Keratinocyte (primary cell): Measurements from ENCODE around the gene AAMP. TPM values are rescaled to one million over a fixed set of nuclear protein-coding genes. Genes with fewer than 3 reads are reported as not detected.

ENCODE experiments used
- DNase-seq: peaks from one replicate; pipeline ENCODE4 v3.0.0-alpha.2; 2011; ENCODE audit warnings: low read depth, missing footprints, low spot score
- FAIRE-seq: peaks from 2 replicates; lab custom pipeline; 2011; peaks lifted over from hg19 to GRCh38; lab: Jason Lieb, UNC
- H2AFZ ChIP-seq: 2 replicates; pipeline ENCODE4 v1.6.0; 2012; ENCODE audit warnings: low read length, control low read depth, inconsistent platforms; ENCODE audit not compliant: control insufficient read depth
- H3K27ac ChIP-seq: 2 replicates; pipeline ENCODE4 v1.5.1; 2011; ENCODE audit warnings: low read length; ENCODE audit not compliant: control insufficient read depth, insufficient read depth
- H3K27me3 ChIP-seq: 3 replicates; pipeline ENCODE4 v1.6.0; 2011; ENCODE audit warnings: low read length; ENCODE audit not compliant: control insufficient read depth, insufficient read depth; ENCODE audit errors: extremely low read depth
- H3K36me3 ChIP-seq, 2 experiments: 2 replicates in 1 of 2; 3 replicates in 1 of 2; pipeline ENCODE4 v1.5.1; 2011; ENCODE audit warnings: low read length in 2 of 2, mild to moderate bottlenecking in 1 of 2; ENCODE audit not compliant: control insufficient read depth in 2 of 2, insufficient read depth in 2 of 2; ENCODE audit errors: extremely low read depth in 1 of 2
- H3K4me1 ChIP-seq: 3 replicates; pipeline ENCODE4 v1.5.1; 2011; ENCODE audit warnings: low read length; ENCODE audit not compliant: control insufficient read depth, insufficient read depth; ENCODE audit errors: extremely low read depth
- H3K4me2 ChIP-seq: 3 replicates; pipeline ENCODE4 v1.6.0; 2011; ENCODE audit warnings: low read depth, low read length; ENCODE audit not compliant: control insufficient read depth, insufficient read depth; ENCODE audit errors: extremely low read depth
- H3K4me3 ChIP-seq, 3 experiments: fragments of 200-600 bp in 1 of 3; sonication (generic) in 1 of 3; 2 replicates in 2 of 3; 3 replicates in 1 of 3; pipeline ENCODE4 v1.5.1; 2011 to 2016; ENCODE audit warnings: low read length in 3 of 3, mild to moderate bottlenecking in 3 of 3, control low read depth in 2 of 3, inconsistent platforms in 1 of 3, low read depth in 1 of 3, mixed read lengths in 1 of 3, mixed run types in 1 of 3, moderate library complexity in 1 of 3; ENCODE audit not compliant: control insufficient read depth in 2 of 3, insufficient read depth in 2 of 3; ENCODE audit errors: extremely low read depth in 1 of 3
- H3K79me2 ChIP-seq: 2 replicates; pipeline ENCODE4 v1.6.0; 2012; ENCODE audit warnings: low read length; ENCODE audit not compliant: control insufficient read depth, insufficient read depth
- H3K9ac ChIP-seq: 3 replicates; pipeline ENCODE4 v1.6.0; 2011; ENCODE audit warnings: low read length; ENCODE audit not compliant: control insufficient read depth, insufficient read depth; ENCODE audit errors: extremely low read depth
- H3K9me1 ChIP-seq: 3 replicates; pipeline ENCODE4 v1.6.0; 2011; ENCODE audit warnings: low read length; ENCODE audit not compliant: control insufficient read depth, insufficient read depth; ENCODE audit errors: extremely low read depth
- H3K9me3 ChIP-seq: 2 replicates; pipeline ENCODE4 v1.5.1; 2012; ENCODE audit warnings: low read depth, low read length; ENCODE audit not compliant: control insufficient read depth
- H4K20me1 ChIP-seq: 3 replicates; pipeline ENCODE4 v1.6.0; 2011; ENCODE audit warnings: low read length; ENCODE audit not compliant: control insufficient read depth, insufficient read depth; ENCODE audit errors: extremely low read depth
- EZH2 ChIP-seq: IDR thresholded peaks from one replicate; pipeline ENCODE4 v1.6.1; 2012; ENCODE audit warnings: inconsistent platforms, mild to moderate bottlenecking, low read length, moderate library complexity
- dilution Hi-C: fragments of 300-500 bp; cut with MboI; formaldehyde crosslinking; loops from one replicate; pipeline ENCODE4 v1.7.0; 2020; ENCODE audit warnings: low sequenced_read_pairs; ENCODE audit not compliant: extremely low pct_ligation_motif_present
- polyA plus RNA-seq, 5 experiments: library from polyadenylated mRNA; depleted of rRNA in 3 of 5; stranded (reverse) in 3 of 5; stranded (forward) in 1 of 5; unstranded in 1 of 5; fragments of >200 nt; gene quantifications; 1 replicate in 1 of 5; 2 replicates in 3 of 5; 3 replicates in 1 of 5; pipeline versions ENCODE4 v1.2.1 to v1.2.3, GENCODE V29; 2011 to 2012; ENCODE audit warnings: missing spikeins in 2 of 5, low read depth in 1 of 5, low replicate concordance in 1 of 5
- TF ChIP-seq, protein P1 (sequence below), 3 experiments: IDR thresholded peaks in 1 of 3; conservative IDR thresholded peaks in 1 of 3; optimal IDR thresholded peaks in 1 of 3; 2 replicates in 2 of 3; 3 replicates in 1 of 3; pipeline versions ENCODE3 to v1.5.1; 2011; ENCODE audit warnings: low read length in 3 of 3, mild to moderate bottlenecking in 3 of 3, moderate library complexity in 2 of 3, control low read depth in 1 of 3, inconsistent platforms in 1 of 3; ENCODE audit not compliant: insufficient read depth in 2 of 3; ENCODE audit errors: extremely low read depth in 1 of 3

Gene AAMP
- polyA plus RNA-seq, 1 donor (not counting 4 experiments of a cell fraction or from before 2014, with no cell fraction given) = 78.4 TPM

DNA sequence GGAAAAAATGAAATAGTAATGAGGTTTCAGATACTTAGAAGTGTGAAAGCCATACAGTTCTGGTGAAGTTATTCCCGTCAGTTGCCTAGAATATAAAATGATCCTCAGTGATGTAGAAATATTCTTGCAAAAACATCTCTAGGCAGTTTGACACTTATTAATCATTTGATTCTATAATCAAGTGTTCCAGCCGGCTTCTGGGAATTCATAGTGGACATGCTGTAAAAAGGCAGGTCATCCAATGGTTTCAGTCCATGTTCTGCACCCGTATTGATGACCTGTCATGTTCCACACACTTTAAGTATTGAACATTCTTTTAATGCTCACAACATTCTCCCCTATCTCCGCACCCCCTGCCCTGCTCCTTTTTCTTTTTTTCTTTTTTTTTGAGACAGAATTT lies 33.1 kb downstream of the AAMP start:
- H2AFZ ChIP-seq = no peak overlapping the region
- H3K4me1 ChIP-seq = no peaks in the 10 kb centered on the region
- H3K9me3 ChIP-seq = no peaks in the 10 kb centered on the region
- dilution Hi-C loops = no loop called here
- TF ChIP-seq, protein P1, sequence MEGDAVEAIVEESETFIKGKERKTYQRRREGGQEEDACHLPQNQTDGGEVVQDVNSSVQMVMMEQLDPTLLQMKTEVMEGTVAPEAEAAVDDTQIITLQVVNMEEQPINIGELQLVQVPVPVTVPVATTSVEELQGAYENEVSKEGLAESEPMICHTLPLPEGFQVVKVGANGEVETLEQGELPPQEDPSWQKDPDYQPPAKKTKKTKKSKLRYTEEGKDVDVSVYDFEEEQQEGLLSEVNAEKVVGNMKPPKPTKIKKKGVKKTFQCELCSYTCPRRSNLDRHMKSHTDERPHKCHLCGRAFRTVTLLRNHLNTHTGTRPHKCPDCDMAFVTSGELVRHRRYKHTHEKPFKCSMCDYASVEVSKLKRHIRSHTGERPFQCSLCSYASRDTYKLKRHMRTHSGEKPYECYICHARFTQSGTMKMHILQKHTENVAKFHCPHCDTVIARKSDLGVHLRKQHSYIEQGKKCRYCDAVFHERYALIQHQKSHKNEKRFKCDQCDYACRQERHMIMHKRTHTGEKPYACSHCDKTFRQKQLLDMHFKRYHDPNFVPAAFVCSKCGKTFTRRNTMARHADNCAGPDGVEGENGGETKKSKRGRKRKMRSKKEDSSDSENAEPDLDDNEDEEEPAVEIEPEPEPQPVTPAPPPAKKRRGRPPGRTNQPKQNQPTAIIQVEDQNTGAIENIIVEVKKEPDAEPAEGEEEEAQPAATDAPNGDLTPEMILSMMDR (optimal IDR thresholded peaks at IDR 0.05 in 1 of 3, IDR thresholded peaks at IDR 0.05 in 1 of 3, conservative IDR thresholded peaks at IDR 0.05 in 1 of 3; ENCODE audit: extremely low read depth in 1 of 3, insufficient read depth in 2 of 3, low read length in 3 of 3) = no peak
- no peak for TF ChIP-seq EZH2
- no peak overlapping the region for H3K27ac ChIP-seq
- peaks cover 64% of the 10 kb centered on the region for H3K79me2 ChIP-seq
- H3K27me3 ChIP-seq = no peaks in the 10 kb centered on the region
- H3K4me3 ChIP-seq = no peak overlapping the region
- H3K9ac ChIP-seq = no peak overlapping the region
- FAIRE-seq (no peak), DNase-seq (no peak)
- peaks cover 40 to 51% of the 10 kb centered on the region in 2 experiments for H3K36me3 ChIP-seq
- peaks cover 8% of the 10 kb centered on the region for H4K20me1 ChIP-seq
- no peak overlapping the region for H3K4me2 ChIP-seq
- H3K9me1 ChIP-seq = no peaks in the 10 kb centered on the region

DNA sequence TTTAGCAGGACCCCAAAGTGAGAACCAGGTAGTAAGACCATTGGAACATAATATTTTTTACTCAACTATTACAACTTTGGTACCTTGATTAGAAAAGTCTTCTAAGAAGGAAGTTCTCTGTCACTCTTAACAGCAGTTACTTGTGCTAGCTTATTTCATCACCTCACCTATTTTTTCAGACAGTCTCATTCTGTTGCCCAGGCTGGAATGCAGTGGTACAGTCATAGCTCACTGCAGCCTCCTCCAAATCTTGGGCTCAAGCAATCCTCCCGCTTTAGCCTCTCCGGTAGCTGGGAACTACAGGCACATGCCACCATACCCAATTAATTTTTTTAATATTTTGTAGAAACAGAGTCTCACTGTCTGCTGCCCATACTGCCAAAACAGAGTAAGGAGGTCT lies 34.9 kb downstream of the AAMP start:
- peaks cover 39 to 62% of the 10 kb centered on the region in 2 experiments for H3K36me3 ChIP-seq
- no peaks in the 10 kb centered on the region for H3K9me3 ChIP-seq
- no peak overlapping the region for H3K4me2 ChIP-seq
- dilution Hi-C loops = no loop called here
- H3K79me2 ChIP-seq = peaks cover 68% of the 10 kb centered on the region
- no peak overlapping the region for H3K9ac ChIP-seq
- H3K27ac ChIP-seq = no peak overlapping the region
- H2AFZ ChIP-seq = no peak overlapping the region
- no peak for TF ChIP-seq EZH2
- TF ChIP-seq, protein P1 (optimal IDR thresholded peaks at IDR 0.05 in 1 of 3, IDR thresholded peaks at IDR 0.05 in 1 of 3, conservative IDR thresholded peaks at IDR 0.05 in 1 of 3; ENCODE audit: extremely low read depth in 1 of 3, insufficient read depth in 2 of 3, low read length in 3 of 3) = no peak
- FAIRE-seq (no peak), DNase-seq (no peak)
- H4K20me1 ChIP-seq = peaks cover 23% of the 10 kb centered on the region
- H3K4me1 ChIP-seq = peaks cover 7% of the 10 kb centered on the region
- no peaks in the 10 kb centered on the region for H3K27me3 ChIP-seq
- H3K4me3 ChIP-seq = no peak overlapping the region
- H3K9me1 ChIP-seq = no peaks in the 10 kb centered on the region
